BE2C (cell line): ENCODE results near the gene TTC28.
A peak's percentile ranks its signal among the peaks of the same experiment; 100 is the strongest.

Experiments used
- DNase-seq: peaks from one replicate; pipeline ENCODE4 v3.0.0-alpha.2; 2020
- H3K27me3 ChIP-seq: fragments of 250-450 bp; sonication (Bioruptor Pico); 2 replicates; pipeline ENCODE4 v1.5.1; 2020; ENCODE audit warnings: mild to moderate bottlenecking
- H3K36me3 ChIP-seq: fragments of 250-450 bp; sonication (Bioruptor Pico); 2 replicates; pipeline ENCODE4 v1.5.1; 2020; ENCODE audit warnings: mild to moderate bottlenecking
- H3K4me1 ChIP-seq: fragments of 250-450 bp; sonication (Bioruptor Pico); 2 replicates; pipeline ENCODE4 v1.5.1; 2020
- H3K4me3 ChIP-seq: 2 replicates; pipeline ENCODE4 v1.5.1; 2011; ENCODE audit warnings: low read depth, low read length
- H3K9me3 ChIP-seq: fragments of 250-450 bp; sonication (Bioruptor Pico); 2 replicates; pipeline ENCODE4 v1.5.1; 2020
- TF ChIP-seq, protein P1 (sequence below): IDR thresholded peaks from 2 replicates; pipeline ENCODE4 v1.5.1; 2012; ENCODE audit warnings: mild to moderate bottlenecking, low read depth, low read length

Gene TTC28

DNA sequence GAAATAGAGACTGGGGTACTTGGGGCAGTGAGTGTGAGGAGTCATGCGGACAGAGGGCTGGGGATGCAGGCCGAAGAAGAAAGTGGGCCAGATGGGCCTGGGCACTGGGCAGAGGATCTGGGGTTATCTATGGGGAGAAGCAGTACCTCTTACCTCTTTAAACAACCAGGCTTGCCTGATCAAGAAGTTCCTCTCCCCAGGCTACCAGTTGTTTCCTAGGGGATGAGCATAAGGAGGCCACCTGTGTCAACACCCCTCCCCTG lies 662.2 kb downstream of the TTC28 start:
- DNase-seq, result no peak
- TF ChIP-seq, protein P1, sequence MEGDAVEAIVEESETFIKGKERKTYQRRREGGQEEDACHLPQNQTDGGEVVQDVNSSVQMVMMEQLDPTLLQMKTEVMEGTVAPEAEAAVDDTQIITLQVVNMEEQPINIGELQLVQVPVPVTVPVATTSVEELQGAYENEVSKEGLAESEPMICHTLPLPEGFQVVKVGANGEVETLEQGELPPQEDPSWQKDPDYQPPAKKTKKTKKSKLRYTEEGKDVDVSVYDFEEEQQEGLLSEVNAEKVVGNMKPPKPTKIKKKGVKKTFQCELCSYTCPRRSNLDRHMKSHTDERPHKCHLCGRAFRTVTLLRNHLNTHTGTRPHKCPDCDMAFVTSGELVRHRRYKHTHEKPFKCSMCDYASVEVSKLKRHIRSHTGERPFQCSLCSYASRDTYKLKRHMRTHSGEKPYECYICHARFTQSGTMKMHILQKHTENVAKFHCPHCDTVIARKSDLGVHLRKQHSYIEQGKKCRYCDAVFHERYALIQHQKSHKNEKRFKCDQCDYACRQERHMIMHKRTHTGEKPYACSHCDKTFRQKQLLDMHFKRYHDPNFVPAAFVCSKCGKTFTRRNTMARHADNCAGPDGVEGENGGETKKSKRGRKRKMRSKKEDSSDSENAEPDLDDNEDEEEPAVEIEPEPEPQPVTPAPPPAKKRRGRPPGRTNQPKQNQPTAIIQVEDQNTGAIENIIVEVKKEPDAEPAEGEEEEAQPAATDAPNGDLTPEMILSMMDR, result no peak
- peaks cover 57% of the 10 kb centered on the region for H3K4me1 ChIP-seq
- H3K4me3 ChIP-seq, result no peak overlapping the region
- H3K27me3 ChIP-seq, result no peaks in the 10 kb centered on the region
- H3K9me3 ChIP-seq, result no peaks in the 10 kb centered on the region
- H3K36me3 ChIP-seq, result no peaks in the 10 kb centered on the region

DNA sequence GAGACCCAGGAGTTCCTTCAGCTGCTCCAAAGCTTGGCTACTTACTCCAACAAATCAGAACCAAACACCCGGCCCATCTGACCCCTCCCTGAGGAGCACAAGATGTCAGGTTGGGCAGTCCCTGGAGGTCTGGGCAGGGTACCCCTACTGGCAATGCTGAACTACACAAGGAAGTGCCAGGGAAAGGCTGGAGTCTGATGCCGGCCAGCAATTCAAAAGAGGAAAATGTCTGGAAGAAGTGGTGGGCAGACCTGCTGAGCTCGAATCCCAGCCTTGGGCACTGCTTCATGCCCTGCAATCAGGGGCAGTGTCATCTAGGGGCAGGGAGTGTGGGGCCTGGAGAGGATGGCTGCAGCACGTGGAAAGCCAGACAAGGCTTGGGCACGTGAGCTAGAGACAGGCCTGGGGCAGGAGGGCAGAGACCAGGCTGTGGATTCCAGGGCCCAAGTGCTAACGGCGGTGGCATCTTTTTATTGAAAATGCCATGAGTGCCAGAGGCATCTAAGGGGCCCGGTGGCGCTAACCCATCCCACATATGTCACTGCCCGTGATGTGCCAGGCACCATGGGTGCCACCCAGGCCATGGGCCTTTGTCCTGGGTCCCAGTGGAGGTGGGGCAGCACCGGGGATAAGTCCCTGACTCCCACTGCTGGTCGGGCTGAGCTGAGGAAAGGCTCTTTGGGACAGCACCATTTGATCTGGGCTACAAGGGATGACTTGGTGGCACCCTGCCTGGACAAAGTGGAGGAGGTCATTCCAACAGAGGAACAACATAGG lies 662.7 kb downstream of the TTC28 start:
- Histone ChIP-seq H3K4me3 (no peak overlapping the region), H3K36me3 (no peaks in the 10 kb centered on the region), H3K4me1 (peaks cover 52% of the 10 kb centered on the region), H3K27me3 (no peaks in the 10 kb centered on the region), H3K9me3 (no peaks in the 10 kb centered on the region)
- TF ChIP-seq, protein P1, result peak; percentile 4; the same call in 1 of the 2 replicates
- DNase-seq, result peak; percentile 4

DNA sequence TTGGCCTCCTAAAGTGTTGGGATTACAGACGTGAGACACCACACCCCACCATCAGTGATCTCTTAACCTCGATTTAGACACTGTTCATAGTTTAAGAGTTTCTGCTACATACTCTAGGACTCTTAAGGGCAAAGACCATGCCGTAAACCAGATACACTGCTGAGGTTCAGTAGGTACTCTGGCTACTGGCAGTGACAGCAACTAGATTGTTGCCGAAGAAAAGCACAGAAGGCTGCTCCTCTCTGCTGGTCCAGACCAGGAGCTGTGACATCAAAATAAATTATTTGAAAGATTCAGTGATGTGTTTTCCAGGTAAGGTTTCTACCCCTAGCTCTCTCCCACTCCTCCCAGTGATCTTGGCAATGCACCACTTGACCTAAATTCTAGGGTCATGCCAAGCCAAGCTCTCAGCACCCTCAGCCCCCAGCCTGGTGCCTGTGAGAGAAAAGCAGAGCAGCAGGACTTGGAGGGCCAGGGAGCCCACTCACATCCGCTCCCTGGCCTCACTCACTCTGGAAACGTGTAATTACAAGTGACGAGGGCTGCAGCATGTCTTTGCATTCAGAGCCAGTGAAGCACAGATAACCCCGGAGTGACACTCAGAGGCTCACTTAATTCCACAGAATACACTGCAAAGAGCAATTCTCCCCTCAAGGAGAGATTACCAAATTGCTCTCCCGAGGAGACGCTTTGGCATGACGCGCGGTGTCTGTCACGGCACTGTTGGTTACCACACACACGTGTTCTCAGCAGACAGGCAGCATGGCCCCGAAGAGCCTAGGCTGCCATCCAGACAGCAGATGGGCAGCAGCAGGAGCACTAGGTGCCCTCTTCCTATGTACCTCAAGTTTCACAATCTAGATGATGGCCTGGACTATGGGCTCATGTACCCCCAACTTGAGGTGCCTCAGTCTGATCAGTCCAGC lies 663.7 kb downstream of the TTC28 start:
- H3K27me3 ChIP-seq, result no peaks in the 10 kb centered on the region
- H3K36me3 ChIP-seq, result no peaks in the 10 kb centered on the region
- peaks cover 42% of the 10 kb centered on the region for H3K4me1 ChIP-seq
- TF ChIP-seq, protein P1, result no peak
- peak; percentile 86 for DNase-seq
- H3K4me3 ChIP-seq, result no peak overlapping the region
- no peaks in the 10 kb centered on the region for H3K9me3 ChIP-seq

GRCh38 chr22:28015046-28015425 lies 664.6 kb downstream of the TTC28 start:
- peak; percentile 6 for DNase-seq
- Histone ChIP-seq H3K9me3 (no peaks in the 10 kb centered on the region), H3K27me3 (no peaks in the 10 kb centered on the region), H3K36me3 (no peaks in the 10 kb centered on the region), H3K4me1 (peaks cover 39% of the 10 kb centered on the region), H3K4me3 (no peak overlapping the region)
- TF ChIP-seq, protein P1, result no peak

DNA sequence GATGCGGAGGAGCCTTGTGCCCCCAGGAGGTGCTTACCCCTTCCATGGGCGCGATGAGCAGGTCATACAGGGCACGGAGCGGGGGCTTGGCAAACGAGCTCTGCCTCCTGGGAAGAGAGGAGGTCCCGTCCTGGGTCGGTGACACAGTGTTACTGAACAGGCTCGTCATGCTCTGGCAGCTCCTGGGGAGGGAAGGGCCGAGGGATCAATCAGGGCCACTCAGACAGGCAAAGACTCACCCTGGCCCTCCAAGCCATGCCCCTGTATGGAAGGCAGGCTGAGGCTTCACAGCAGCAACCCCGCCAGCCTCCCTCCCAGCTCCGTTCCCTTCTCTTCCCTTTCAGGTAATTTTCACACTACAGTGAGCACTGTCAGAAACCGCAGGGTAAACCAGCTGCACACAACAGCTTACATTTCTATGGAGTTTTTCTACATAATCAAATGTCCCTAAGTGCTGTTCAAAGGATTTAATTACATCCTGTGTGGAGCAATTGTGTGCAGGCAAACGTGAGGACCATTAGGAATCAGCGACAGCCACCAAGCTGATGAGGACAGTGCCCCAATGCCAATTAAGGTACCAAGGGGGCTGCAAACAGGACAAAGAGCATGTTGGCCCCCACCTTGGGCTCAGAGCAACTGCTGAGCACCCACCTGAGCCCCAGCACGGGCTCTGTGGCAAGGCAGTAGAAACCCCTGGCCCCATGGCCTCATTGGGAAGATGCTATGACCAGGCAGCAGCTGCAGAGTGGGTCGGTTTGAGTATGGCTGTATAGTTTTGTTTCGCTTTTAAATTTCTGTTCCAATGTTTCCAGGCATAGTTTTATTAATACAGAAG lies 665.2 kb downstream of the TTC28 start:
- Histone ChIP-seq H3K4me3 (no peak overlapping the region), H3K36me3 (no peaks in the 10 kb centered on the region), H3K4me1 (peaks cover 35% of the 10 kb centered on the region), H3K27me3 (no peaks in the 10 kb centered on the region), H3K9me3 (no peaks in the 10 kb centered on the region)
- DNase-seq, result no peak
- TF ChIP-seq, protein P1, result no peak
